ENCODE data around the gene GNB1L. TPM values are rescaled to one million over a fixed set of nuclear protein-coding genes. Genes with fewer than 3 reads are reported as not detected.
"Not testable (repeated sequence)": the region's sequence is repeated elsewhere in the genome, so short reads cannot be mapped to it uniquely, and the experiment has no call there.

The GNB1L gene
- total RNA-seq, 1 experiment from 2014 or later = 15.8 TPM

- POLR2A ChIA-PET = no interaction called here
- H3K36me3 Mint-ChIP-seq (ENCODE audit: insufficient read depth, unreplicated experiment) = peaks cover 22% of the 10 kb centered on the region
- peak in 1 of 2 experiments; percentile 25 for DNase-seq
- no peaks in the 10 kb centered on the region for H3K27me3 Mint-ChIP-seq (ENCODE audit: insufficient read depth, unreplicated experiment)
- H3K4me1 Mint-ChIP-seq (ENCODE audit: low read depth, unreplicated experiment) = peaks cover 13% of the 10 kb centered on the region
- Histone ChIP-seq H3K4me1 (peaks cover 38% of the 10 kb centered on the region), H3K9me3 (no peaks in the 10 kb centered on the region), H3K27me3 (replicated peaks; ENCODE audit: control insufficient read depth, insufficient read depth, low read length) (no peaks in the 10 kb centered on the region), H3K4me3 (ENCODE audit: low read depth, low read length) (no peak overlapping the region), H3K36me3 (ENCODE audit: control insufficient read depth, insufficient read depth, low read length) (no peaks in the 10 kb centered on the region; the same call in 1 of the 2 replicates)
- H3K27ac Mint-ChIP-seq (ENCODE audit: unreplicated experiment) = no peak overlapping the region
- CTCF ChIA-PET = interaction anchor here (1.0 to 1.5 kb wide), 2 partner anchors 26 to 34 kb away, joined by 3 read pairs; no protein-coding TSS in a partner anchor
- H3K9me3 Mint-ChIP-seq (ENCODE audit: unreplicated experiment) = no peaks in the 10 kb centered on the region
- no peak for TF ChIP-seq CTCF (IDR thresholded peaks at IDR 0.05; ENCODE audit: insufficient read depth in 1 of 2, low read depth in 1 of 2, low read length in 1 of 2, severe bottlenecking in 1 of 2, unreplicated experiment in 1 of 2)
- intact Hi-C loops (cut with micrococcal nuclease; ENCODE audit: unreplicated experiment) = no loop called here
- no peak overlapping the region for H3K4me3 Mint-ChIP-seq (ENCODE audit: unreplicated experiment)
- no TSS peak for BruUV-seq (replicated peaks)
Measured at GRCh38 chr22:19884161-19884953, 29.7 kb upstream of the GNB1L start.

GRCh38 chr22:19883446-19883845 lies 28.8 kb upstream of the GNB1L start:
- H3K27me3 Mint-ChIP-seq (ENCODE audit: insufficient read depth, unreplicated experiment); POLR2A ChIA-PET: not testable (repeated sequence)
- H3K27ac Mint-ChIP-seq (ENCODE audit: unreplicated experiment) = peak overlapping the region; percentile 100

GRCh38 chr22:19882446-19883381 lies 28.0 kb upstream of the GNB1L start:
- ChIA-PET CTCF (no interaction called here), POLR2A (no interaction called here)
- H3K4me1 ChIP-seq = peaks cover 38% of the 10 kb centered on the region
- TF ChIP-seq CTCF (IDR thresholded peaks at IDR 0.05; ENCODE audit: insufficient read depth in 1 of 2, low read depth in 1 of 2, low read length in 1 of 2, severe bottlenecking in 1 of 2, unreplicated experiment in 1 of 2) = no peak
- H3K36me3 ChIP-seq (ENCODE audit: control insufficient read depth, insufficient read depth, low read length) = no peaks in the 10 kb centered on the region; the same call in 1 of the 2 replicates
- H3K4me3 ChIP-seq (ENCODE audit: low read depth, low read length) = no peak overlapping the region
- H3K9me3 ChIP-seq = no peaks in the 10 kb centered on the region
- peak overlapping the region; percentile 100 for H3K27ac Mint-ChIP-seq (ENCODE audit: unreplicated experiment)
- intact Hi-C loops (cut with micrococcal nuclease; ENCODE audit: unreplicated experiment) = no loop called here
- no peaks in the 10 kb centered on the region for H3K27me3 ChIP-seq (replicated peaks; ENCODE audit: control insufficient read depth, insufficient read depth, low read length)
- H3K4me1 Mint-ChIP-seq (ENCODE audit: low read depth, unreplicated experiment) = peaks cover 13% of the 10 kb centered on the region
- H3K36me3 Mint-ChIP-seq (ENCODE audit: insufficient read depth, unreplicated experiment) = peaks cover 26% of the 10 kb centered on the region
- TSS peak; percentile 94 for BruUV-seq (replicated peaks)
- peak in 1 of 2 experiments; percentile 33 for DNase-seq
- H3K9me3 Mint-ChIP-seq (ENCODE audit: unreplicated experiment) = no peaks in the 10 kb centered on the region
- H3K27me3 Mint-ChIP-seq (ENCODE audit: insufficient read depth, unreplicated experiment) = no peaks in the 10 kb centered on the region
- H3K4me3 Mint-ChIP-seq (ENCODE audit: unreplicated experiment) = peak overlapping the region; percentile 72

More at GRCh38 chr22:19883446-19883845, 28.8 kb upstream of the GNB1L start:
- DNase-seq = peak in 1 of 2 experiments; percentile 7
- H3K4me3 ChIP-seq (ENCODE audit: low read depth, low read length); H3K36me3 ChIP-seq (ENCODE audit: control insufficient read depth, insufficient read depth, low read length); BruUV-seq (replicated peaks); H3K4me3 Mint-ChIP-seq (ENCODE audit: unreplicated experiment); H3K27me3 ChIP-seq (replicated peaks; ENCODE audit: control insufficient read depth, insufficient read depth, low read length); H3K9me3 Mint-ChIP-seq (ENCODE audit: unreplicated experiment); H3K9me3 ChIP-seq; intact Hi-C loops (cut with micrococcal nuclease; ENCODE audit: unreplicated experiment); CTCF ChIA-PET: not testable (repeated sequence)
- Mint-ChIP-seq H3K4me1 (ENCODE audit: low read depth, unreplicated experiment) (peaks cover 13% of the 10 kb centered on the region), H3K36me3 (ENCODE audit: insufficient read depth, unreplicated experiment) (peaks cover 22% of the 10 kb centered on the region)
- H3K4me1 ChIP-seq = peaks cover 38% of the 10 kb centered on the region
